GM19324 (cell line): ENCODE data around the gene RNF125.
"Not testable (repeated sequence)": the region's sequence is repeated elsewhere in the genome, so short reads cannot be mapped to it uniquely, and the experiment has no call there.

Source experiments
- ATAC-seq: cut with Tn5 transposase; IDR thresholded peaks from one replicate; pipeline ENCODE4 v1.9.1; 2021; ENCODE audit warnings: mild to moderate bottlenecking, moderate library complexity; ENCODE audit not compliant: unreplicated experiment, low FRiP score

RNF125 gene

GRCh38 chr18:32083781-32084180 lies 65.2 kb downstream of the RNF125 start:
- no peak for ATAC-seq

GRCh38 chr18:32086881-32087280 lies 68.3 kb downstream of the RNF125 start:
- no peak for ATAC-seq

GRCh38 chr18:32090831-32091230 lies 72.2 kb downstream of the RNF125 start:
- not testable (repeated sequence) for ATAC-seq

DNA sequence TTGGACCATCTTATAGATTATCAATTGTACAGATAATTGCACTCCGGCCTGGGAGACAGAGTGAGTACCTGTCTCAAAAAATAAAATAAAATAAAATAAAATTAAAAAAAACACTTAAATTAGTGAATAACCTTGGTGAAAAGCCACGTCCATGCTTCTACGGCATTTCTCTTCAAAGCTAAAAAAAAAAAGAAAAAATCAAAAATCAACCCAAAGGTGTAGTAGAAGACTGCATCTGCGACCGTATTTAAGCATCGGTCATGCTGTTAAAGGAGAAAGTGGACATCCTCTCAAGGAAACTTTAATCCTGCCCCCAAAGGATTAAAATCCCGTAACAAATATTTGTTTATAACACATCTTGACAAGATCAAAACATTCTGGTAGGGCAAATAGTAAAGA lies 72.7 kb downstream of the RNF125 start:
- no peak for ATAC-seq

- peak; percentile 63 for ATAC-seq
Measured at GRCh38 chr18:32091724-32092421, 73.2 kb downstream of the RNF125 start, which contains the start of gene RNF138. Gene RNF138 (plus strand): TSS chr18:32091874. CDS start chr18:32092777, 903 bp downstream.

- ATAC-seq: peak; percentile 88
Measured at GRCh38 chr18:32092422-32093101, 73.9 kb downstream of the RNF125 start.

DNA sequence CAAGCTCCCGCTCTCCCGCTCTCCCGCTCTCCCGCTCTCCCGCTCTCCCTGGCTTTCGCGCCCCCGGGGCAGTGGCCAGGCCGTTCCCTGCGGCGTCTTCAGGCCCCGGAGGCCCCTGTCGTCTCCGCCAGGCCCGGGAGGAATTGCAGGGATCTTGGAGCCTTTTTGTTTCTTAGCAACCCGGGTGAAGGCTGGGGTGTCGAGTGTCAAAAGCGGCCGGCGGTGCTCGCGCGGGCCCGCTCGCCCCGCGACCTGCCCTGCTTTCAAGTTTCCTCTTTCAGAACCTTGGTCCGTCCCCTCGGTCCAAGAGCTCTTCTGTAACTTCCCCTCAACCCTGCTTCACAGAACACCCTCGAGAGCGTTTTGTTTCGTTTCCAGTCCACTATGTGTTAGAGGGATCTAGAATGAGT lies 74.5 kb downstream of the RNF125 start:
- ATAC-seq: peak; percentile 42

- ATAC-seq: peak; percentile 0
Measured at GRCh38 chr18:32093523-32093922, 74.9 kb downstream of the RNF125 start.

DNA sequence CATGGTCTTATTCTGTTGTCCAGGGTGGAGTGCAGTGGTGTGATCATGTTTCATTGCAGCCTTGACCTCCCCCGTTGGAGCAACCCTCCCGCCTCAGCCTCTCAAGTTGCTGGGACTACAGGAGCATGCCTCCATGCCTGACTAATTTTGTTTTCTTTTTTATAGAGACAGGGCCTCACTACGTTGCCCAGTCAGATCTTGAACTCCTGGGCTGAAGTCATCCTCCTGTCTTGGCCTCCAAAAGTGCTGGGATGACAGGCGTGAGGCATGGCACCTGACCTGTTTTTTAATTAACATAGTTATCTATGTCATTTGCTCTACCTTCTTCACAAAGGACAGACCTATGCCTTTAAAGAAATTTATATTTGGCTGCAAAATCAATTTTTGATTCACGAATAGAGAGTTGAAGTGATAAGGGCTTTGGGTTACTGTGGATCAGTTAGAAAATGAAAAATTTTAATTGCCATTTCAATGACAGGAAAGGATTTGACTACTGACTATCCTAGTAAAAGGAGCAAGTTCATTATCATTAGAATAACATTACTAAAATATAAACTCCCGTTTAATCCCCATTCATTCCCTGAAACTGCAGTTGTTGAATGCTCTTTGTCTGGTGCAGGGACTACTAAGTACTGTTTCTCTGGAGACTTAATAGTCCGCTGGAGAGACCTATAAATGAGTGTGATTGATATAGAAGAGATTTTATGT lies 76.7 kb downstream of the RNF125 start:
- ATAC-seq: no peak

DNA sequence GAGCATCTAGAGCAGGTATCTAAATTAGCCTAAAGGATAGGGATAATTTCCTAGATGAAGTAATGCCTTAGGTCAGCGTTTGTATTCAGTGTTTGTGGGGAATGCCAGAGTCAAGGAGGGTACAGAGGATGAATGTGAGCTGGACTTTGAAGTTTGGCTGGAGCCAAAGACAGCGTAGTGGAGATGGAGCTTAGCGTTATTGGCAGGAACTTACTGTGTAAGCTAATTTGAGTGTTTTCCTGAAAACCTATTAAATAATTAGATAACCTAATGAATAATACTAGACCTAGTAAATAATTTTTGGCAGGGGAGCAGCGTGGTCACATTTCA lies 77.2 kb downstream of the RNF125 start:
- no peak for ATAC-seq

- ATAC-seq: no peak
Measured at GRCh38 chr18:32096946-32097345, 78.3 kb downstream of the RNF125 start.

DNA sequence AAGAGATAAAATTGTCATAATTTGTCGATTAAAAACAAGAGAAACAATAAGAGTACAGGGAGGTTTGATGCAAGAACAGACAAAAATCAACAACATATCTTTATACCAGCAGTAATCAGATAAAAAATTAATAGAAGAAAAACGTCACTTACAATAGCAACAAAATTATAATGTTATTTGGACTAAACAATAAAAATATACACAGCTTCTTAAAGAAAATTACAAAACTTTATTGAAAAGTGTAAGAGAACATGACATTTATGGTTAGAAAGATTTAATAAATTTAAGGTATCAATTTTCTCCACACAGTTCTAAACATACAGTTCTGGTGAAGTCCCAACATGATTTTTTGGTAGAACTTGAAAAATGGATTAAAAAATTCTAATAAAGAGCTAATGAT lies 85.9 kb downstream of the RNF125 start:
- ATAC-seq: no peak

DNA sequence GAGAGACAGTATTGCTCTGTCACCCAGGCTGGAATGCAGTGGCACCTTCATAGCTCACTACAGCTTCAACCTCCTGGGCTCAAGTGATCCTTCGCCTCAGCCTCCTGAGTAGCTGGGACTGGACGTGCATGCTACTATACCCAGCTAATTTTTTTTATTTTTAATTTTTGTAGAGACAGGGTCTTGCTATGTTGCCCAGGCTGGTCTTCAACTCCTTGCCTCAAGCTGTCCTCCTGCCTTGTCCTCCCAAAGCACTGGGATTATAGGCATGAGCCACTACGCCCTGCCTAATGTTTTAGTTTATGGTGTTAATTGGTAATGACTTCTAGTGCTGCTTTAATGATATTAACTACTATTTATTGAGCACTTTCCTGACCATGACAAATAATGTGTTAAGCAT lies 91.4 kb downstream of the RNF125 start:
- no peak for ATAC-seq

GRCh38 chr18:32111706-32112105 lies 93.1 kb downstream of the RNF125 start:
- ATAC-seq: no peak

DNA sequence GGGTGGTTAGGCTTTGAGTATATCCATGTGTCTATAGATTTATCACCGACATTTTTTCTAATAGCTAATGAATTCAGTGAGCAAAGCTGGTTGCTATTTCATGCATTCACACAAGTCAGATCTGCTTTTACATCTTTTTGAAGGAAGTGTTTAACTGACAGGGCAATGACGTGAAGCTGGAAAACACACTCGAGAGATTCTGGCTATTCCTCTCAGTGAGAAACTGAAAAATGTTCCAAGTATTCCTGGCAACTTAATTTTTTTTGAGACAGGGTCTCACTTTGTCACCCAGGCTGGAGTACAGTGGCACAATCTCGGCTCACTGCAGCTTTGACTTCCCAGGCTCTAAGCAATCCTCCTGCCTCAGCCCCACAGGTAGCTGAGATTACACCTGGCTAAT lies 94.2 kb downstream of the RNF125 start:
- ATAC-seq: no peak

DNA sequence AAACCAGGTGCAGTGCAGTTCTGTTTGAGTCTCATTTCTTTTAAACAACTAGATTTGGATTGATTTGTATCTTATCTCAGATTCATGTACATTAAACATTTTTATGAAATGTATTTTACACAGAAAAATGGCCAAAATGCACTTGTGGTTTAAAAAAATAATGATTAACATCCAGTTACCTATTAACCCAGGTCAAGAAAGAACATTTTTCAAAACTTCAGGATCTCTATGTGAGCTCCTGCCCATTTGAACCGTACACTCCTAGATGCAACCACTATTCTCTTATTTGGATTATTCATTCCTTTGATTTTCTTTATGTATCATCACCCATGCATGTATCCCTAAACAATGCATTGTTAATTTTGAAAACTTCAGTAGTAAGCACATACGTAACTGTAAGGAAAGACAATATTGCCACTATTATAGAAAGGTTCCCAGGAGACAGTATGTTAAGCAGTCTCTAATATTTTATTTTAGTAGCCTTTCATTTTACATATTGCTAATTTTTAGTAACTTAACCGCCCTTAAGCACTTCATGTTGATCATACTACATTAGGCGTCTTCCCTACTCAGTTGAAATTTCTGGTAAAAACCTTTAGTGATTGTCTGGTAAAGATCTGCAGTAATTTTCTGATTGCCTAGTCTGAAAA lies 95.8 kb downstream of the RNF125 start:
- no peak for ATAC-seq

GRCh38 chr18:32122039-32122438 lies 103.4 kb downstream of the RNF125 start:
- no peak for ATAC-seq
